C1 segment of cervical spinal cord (tissue), 14 donors: ENCODE measurements around the gene PRAME.
A peak's percentile ranks its signal among the peaks of the same experiment; 100 is the strongest.
"Not testable (repeated sequence)": the region's sequence is repeated elsewhere in the genome, so short reads cannot be mapped to it uniquely, and the experiment has no call there.

Experiments used
- DNase-seq, 14 donors: peaks; one replicate each; lab custom pipeline; 2025; lab: John Stamatoyannopoulos, UW

The PRAME gene, protein sequence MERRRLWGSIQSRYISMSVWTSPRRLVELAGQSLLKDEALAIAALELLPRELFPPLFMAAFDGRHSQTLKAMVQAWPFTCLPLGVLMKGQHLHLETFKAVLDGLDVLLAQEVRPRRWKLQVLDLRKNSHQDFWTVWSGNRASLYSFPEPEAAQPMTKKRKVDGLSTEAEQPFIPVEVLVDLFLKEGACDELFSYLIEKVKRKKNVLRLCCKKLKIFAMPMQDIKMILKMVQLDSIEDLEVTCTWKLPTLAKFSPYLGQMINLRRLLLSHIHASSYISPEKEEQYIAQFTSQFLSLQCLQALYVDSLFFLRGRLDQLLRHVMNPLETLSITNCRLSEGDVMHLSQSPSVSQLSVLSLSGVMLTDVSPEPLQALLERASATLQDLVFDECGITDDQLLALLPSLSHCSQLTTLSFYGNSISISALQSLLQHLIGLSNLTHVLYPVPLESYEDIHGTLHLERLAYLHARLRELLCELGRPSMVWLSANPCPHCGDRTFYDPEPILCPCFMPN

DNA sequence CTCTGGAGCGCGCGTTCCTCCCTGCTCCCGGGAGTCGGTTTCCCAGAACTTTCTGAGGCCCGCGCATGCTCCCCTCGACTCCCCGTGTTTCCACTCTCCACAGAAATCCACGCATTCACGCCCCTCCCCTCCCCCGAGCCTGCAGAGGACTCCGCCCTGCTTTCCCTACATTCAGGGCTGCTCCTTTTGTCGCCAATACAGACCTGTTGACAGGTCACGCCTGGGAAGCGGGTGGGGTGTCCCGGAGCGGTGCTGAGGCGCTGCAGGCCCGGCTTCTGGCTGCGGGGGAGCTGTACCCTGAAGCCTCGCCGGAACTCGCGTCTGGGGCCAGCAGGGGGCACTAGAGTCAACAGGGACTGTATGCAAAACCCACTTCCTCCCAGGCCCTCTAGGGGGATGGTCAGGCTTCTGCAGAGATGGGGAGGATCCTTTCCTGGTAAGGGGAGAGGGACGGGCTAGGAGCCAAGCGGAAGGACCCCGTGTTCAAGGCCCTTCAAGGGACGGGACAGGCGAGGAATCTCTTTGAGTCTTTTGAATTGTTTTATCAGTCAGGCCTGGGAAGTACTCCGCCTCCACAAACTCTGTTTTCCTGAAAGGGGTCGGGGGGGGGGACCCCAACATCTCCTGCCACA is at the start of gene PRAME:
Gene PRAME, minus strand, starts transcription at position 294 of the 632 bp plus-strand sequence. CDS start 2,433 bp downstream, outside the sequence.
- DNase-seq: peak in 1 of 14 donors; percentile 7

DNA sequence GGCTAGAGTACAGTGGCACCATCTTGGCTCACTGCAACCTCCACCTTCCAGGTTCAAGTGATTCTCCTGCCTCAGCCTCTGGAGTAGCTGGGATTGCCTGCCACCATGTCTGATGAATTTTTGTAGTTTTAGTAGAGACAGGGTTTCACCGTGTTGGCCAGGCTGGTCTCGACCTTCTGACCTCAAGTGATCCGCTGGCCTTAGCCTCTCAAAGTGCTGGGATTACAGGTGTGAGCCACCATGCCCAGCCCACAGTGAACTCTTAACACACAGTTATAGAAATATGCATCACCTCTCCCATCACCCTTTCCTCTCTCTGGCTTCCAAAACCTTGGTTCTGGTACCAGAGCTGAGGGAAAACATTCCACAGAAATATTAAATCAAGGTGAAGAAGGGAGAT is 49.0 kb upstream of the PRAME start:
- DNase-seq: not testable (repeated sequence)

- no peak for DNase-seq
These were observed 46.0 kb upstream of the PRAME start for GRCh38 chr22:22605074-22605404.

DNA sequence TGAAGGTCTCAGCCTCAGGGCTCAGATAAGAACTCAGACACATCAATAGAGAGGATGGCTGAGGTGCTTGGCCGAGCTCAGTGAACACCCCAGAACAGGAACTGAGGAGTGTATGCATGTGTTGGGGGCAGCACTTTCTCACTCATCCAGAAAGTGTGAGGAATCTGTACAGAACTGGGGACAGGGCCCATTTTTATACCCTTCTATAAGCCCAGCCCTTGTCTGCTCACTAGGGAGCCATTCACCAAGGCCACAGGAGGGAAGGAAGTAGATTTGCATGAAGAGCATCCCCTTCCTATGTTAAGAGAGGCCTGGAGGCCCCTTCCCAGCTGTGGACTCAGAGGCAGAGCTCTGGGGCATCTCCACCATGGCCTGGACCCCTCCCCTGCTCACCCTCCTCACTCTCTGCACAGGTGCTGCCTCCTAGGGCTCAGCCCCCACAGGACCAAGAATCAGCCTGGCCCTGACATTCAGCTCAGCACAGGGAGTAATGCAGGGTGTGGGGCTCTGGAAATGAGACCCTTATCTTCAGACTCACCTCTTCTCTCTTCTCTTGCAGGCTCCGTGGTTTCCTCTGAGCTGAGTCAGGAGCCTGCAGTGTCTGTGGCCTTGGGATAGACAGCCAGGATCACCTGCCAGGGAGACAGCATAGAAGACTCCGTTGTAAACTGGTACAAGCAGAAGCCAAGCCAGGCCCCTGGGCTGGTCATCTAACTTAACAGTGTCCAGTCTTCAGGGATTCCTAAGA is 45.4 kb upstream of the PRAME start:
- no peak for DNase-seq

DNA sequence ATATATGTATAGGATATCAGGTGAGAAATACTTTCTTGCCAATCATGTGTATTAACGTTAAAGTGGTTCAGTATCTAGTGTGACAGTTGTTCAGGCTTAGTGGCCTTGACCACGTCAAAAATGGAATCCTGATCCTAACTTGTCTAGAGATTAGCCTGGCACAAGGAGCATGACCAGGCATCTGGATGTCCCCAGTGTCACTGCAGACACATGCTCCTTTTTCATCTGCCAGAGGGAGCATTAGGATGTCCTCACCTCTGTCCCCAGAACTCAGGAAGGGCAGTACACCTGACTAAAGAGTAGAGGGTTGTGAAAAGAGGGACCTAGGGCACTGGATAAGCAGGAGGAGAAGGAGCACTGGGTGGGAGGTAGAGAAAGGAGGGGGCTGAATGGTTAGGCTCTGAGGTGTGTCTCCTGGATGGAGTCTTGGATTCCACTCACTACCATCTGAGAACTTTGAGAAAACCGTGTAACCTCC is 44.4 kb upstream of the PRAME start:
- no peak for DNase-seq

DNA sequence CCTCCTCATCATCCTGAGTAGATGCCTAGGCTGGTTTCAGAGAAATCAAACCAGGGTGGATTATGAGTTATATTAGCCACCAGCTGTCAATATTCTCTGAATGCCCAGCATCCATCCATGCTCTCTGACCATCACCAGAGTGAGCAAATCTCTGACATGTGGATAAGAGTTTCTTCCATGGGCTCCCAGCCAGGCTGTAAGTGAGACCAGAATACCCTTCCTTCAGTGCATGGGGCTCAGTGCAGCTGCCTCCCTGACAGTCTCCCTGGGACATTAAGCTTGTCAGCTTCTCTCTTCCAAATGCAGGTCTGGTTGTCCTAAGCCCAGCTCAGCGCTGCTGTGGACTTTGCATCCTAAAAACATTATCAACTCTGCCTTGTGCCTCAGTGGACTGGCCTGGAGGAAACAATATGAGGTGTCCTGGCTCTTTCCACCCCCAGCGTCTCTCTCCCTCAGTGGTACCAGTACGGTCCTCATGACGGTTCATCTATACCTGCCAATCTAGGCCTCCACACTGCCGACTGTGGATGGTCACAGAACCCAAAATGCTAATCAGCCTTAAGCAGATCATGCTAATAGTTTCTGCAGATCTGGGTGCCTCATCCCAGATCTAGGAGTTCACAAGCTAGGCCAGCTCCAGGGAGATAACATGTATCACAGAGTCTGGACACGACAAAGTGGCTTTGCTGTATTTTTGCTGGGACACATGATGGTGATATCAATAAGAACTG is 41.6 kb upstream of the PRAME start:
- DNase-seq: no peak

DNA sequence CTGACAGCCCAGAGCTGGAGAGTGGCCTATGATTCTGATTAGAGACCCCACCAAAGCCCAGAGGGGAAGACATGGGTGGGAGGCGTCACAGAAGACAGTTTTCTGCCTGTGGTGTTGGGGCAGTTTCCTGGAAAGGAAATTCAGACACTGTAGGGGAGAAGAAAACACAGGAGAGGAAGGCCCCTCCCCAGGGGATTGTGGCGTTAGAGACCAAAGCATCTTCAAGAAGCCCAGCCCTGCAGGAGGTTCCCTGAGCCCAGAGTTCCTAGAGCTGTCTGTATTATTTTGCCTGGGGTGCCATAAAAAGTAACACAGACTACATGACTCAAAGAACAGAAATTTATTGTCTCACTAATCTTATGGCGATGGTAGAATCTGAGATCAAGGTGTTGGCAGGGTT is 40.2 kb upstream of the PRAME start:
- no peak for DNase-seq

DNA sequence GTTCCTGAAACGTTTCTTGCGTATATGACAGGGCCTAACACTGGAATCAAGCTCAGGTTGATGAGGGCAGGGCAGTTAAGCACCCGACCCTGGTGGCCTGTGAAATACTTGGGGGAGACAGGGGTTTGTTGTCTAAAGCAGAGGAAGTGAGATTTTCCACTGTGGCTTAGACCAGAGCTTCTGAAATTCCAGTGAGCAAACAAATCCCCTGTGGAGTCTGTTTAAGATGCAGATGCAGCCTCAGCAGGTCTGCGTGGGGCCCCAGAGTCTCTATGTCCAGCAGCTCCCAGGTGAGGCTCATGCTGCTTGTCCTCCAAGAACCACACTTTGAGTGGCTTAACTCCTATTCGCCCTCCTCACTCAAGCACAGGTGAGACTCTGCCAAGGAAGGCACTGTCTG is 39.1 kb upstream of the PRAME start:
- DNase-seq: no peak

DNA sequence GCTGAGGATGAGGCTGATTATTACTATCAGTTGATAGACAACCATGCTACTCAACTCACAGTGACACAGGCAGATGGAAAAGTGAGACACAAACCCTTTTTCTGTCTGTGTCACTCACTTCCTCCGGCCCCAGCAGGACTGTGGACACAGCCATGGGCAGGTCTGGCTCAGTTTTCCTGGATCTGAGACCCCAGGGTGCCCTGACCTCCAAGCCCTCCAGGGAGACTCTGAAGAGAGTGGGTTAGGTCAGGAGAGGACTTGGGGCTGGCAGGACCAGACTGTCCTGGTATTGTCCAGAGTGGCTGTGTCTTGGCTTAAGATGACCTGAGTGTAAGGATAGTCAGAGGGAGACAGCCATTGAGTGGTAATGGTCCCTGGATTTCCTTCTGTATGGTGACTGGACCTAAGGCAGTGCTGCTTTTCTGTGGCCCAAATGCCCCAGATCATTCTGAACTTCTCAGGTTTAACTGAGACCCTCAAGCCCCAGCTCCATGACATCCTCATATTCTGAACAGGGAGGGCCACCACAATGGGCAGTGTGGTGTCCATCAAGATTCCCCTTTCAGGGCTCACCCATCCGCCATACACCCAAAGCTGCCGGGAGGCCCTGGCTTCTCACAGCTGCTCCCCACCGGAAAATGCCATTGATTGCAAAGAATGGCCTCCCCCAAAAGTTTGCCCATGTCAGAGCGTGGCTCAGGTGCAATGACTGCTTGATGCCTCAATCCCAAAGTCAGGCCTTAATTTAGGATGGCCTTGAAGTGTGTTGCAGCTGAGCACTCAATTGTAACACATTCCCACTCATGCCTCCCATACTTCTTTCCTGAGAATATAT is 36.2 kb upstream of the PRAME start:
- no peak for DNase-seq

- DNase-seq: peak in 1 of 14 donors; percentile 11
These were observed 35.0 kb upstream of the PRAME start for GRCh38 chr22:22593964-22594656.

DNA sequence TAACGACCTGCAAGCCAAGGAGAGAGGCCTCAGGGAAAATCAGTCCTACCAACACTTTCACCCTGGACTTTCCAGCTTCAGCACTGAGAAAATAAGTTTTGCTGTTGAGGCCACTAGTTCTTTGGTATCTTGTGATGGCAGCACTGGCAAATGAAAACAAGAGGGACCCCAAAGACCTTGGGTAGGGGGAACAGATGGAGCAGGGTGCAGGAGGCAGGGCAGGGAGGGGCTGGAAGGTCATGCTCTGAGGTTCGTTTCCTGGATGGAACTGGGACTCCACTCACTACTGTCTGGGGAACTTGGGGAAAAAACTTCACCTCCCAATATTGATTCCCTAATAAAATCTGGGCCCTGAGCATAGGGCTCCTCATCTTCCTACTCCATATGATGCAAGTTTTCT is 34.2 kb upstream of the PRAME start:
- no peak for DNase-seq

- no peak for DNase-seq
These were observed 32.6 kb upstream of the PRAME start for GRCh38 chr22:22591348-22592299.

DNA sequence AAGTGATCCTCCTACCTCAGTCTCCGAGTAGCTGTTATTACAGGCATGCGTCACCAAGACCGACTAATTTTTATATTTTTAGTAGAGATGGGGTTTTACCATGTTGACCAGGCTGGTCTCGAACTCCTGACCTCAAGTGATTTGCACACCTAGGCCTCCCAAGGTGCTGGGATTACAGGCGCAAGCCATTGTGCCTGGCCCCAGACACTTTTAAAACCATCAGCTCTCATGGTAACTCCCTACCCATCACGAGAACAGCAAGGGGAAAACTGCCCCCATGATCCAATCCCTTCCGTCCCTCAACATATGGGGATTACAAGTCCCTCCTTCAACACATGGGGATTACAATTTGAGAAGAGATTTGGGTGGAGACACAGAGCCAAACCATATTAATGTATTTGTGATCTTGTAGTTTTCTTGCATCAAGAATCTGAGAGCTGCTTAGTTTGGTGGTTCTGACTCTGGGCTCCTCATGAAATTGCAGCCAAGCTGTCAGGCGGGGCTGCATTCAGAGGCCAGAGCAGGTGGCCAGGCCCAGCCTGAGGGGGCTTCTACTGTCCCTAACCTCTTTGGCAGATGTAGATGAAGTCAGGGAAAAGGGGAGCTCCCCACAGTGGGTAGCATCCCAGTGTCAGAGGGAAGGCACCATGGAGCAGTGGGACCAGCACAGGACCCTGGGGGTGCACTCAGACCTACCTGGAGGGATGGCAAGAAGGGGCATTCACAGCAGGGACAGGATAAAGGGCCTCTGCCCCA is 31.2 kb upstream of the PRAME start:
- DNase-seq: no peak

DNA sequence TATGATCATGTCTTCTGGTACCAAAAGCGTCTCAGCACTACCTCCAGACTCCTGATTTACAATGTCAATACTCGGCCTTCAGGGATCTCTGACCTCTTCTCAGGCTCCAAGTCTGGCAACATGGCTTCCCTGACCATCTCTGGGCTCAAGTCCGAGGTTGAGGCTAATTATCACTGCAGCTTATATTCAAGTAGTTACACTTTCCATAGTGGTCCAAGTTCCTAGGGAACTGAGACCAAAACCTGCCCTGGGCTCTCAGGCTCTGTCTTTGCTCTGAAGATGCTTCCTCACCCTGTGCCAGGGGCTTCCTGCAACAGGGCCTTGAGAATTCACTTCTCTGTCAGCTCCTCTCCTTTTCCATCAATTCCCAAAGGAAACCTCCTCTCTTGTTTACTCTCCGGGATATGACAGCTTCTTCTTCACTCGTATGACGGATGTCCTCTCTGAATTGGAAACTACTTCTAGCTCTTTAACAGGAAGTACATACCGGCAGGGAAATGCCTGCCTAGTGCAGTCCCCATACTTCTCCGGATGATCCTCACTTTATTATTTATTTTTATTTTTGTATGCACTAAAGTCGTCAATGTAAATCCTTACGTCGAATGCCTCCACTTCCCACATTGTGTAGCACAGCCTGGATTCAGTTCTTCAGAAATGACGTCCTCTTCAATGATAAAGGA is 29.6 kb upstream of the PRAME start:
- no peak for DNase-seq

- DNase-seq: no peak
These were observed 28.6 kb upstream of the PRAME start for GRCh38 chr22:22587577-22588188.

DNA sequence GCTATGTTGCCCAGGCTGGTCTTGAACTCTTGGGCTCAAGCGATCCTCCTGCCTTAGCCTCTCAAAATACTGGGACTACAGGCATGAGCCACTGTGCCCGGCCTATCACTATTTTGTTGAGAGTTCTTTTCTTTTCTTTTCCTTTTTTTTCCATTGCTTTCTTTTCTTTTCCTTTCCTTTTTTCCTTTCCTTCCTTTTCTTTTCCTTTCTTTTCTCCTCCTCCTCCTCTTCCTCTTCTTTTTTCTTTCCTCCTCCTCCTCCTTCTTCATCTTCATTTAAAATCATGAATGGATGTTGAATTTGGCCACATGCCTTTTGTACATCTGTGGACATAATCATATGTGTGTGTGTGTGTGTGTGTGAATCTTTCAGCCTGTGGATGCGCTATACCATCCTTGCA is 25.7 kb upstream of the PRAME start:
- no peak for DNase-seq

- no peak for DNase-seq
These were observed 24.0 kb upstream of the PRAME start for GRCh38 chr22:22583030-22583429.
